ENCODE data around the gene NXF1.

The NXF1 gene

DNA sequence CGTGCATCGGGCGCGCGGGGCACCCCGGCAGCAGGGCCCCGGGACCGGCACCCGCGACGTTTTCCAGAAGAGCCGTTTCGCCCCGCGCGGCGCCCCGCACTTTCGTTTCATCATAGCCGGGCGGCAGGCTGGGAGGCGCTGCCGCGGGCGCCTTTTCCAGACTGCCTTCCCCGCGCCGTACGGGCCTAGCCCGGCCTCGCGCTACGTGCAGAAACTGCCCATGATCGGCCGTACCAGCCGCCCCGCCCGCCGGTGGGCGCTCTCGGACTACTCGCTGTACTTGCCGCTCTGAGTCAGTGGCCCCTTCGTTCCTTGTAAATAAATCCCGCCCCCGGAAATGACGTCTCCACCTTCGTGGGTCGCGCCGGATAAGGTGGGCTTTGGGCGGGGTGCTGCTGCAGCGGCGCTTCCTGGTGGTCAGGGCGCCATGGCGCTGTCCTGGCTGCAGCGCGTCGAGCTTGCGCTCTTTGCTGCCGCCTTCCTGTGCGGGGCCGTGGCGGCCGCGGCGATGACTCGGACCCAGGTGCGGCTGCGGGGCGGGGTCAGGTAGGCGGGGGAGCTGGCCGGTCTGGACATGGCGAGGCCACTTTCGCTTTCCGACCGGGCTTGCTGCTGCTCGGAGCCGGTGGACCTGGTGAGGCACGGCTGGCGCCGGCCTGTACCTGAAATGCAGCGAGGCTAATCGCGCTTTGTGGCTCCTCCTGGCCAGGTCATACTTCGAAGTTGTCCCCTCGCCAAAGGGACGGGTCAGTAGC, 18.1 kb downstream of the NXF1 start, which contains the start of gene TMEM179B (continued):
- TF ChIP-seq ZNF785 (tag by site-specific recombination; IDR thresholded peaks at IDR 0.05) (no peak), ZNF747 (tag by site-specific recombination; IDR thresholded peaks at IDR 0.05) (no peak), ZNF548 (tag by site-specific recombination; IDR thresholded peaks at IDR 0.05) (no peak), ZNF610 (tag by site-specific recombination; IDR thresholded peaks at IDR 0.05; ENCODE audit: borderline replicate concordance) (peak; percentile 87), ZNF274 (IDR thresholded peaks at IDR 0.05; ENCODE audit: low read length) (no peak), ZNF274 (tag by site-specific recombination; IDR thresholded peaks at IDR 0.05; ENCODE audit: borderline replicate concordance) (no peak), ZFP69B (tag by site-specific recombination; IDR thresholded peaks at IDR 0.05) (no peak), ZBTB1 (tag by site-specific recombination; IDR thresholded peaks at IDR 0.05) (no peak), ZNF37A (tag by site-specific recombination; IDR thresholded peaks at IDR 0.05) (no peak), ZNF624 (tag by site-specific recombination; IDR thresholded peaks at IDR 0.05) (no peak), KLF9 (tag by site-specific recombination; IDR thresholded peaks at IDR 0.05; ENCODE audit: low read depth) (peak; percentile 43), ZNF623 (tag by site-specific recombination; IDR thresholded peaks at IDR 0.05) (no peak), MEIS1 (CRISPR knock-in tag; IDR thresholded peaks at IDR 0.05; ENCODE audit: borderline replicate concordance) (no peak), REPIN1 (tag by site-specific recombination; IDR thresholded peaks at IDR 0.05; ENCODE audit: low read depth) (no peak), KLF16 (tag by site-specific recombination; IDR thresholded peaks at IDR 0.05) (no peak), SALL2 (tag by site-specific recombination; IDR thresholded peaks at IDR 0.05; ENCODE audit: borderline replicate concordance) (no peak), ZNF561 (tag by site-specific recombination; IDR thresholded peaks at IDR 0.05; ENCODE audit: borderline replicate concordance) (peak; percentile 89), ZNF677 (tag by site-specific recombination; IDR thresholded peaks at IDR 0.05) (no peak), ZNF521 (tag by site-specific recombination; IDR thresholded peaks at IDR 0.05) (no peak), CTCF (tag by site-specific recombination; IDR thresholded peaks at IDR 0.05) (peak; percentile 97), ZNF560 (tag by site-specific recombination; IDR thresholded peaks at IDR 0.05; ENCODE audit: borderline replicate concordance) (no peak), KLF8 (tag by site-specific recombination; IDR thresholded peaks at IDR 0.05) (peak; percentile 72), ZNF571 (tag by site-specific recombination; IDR thresholded peaks at IDR 0.05) (no peak), SP7 (tag by site-specific recombination; IDR thresholded peaks at IDR 0.05) (peak; percentile 53; the same call in 1 of the 2 replicates), ZNF664 (tag by site-specific recombination; IDR thresholded peaks at IDR 0.05) (no peak), ZNF292 (tag by site-specific recombination; IDR thresholded peaks at IDR 0.05; ENCODE audit: borderline replicate concordance, low read depth) (no peak), ZNF280C (tag by site-specific recombination; IDR thresholded peaks at IDR 0.05) (no peak), ZNF596 (tag by site-specific recombination; IDR thresholded peaks at IDR 0.05) (no peak)
- TF ChIP-seq, protein P1, sequence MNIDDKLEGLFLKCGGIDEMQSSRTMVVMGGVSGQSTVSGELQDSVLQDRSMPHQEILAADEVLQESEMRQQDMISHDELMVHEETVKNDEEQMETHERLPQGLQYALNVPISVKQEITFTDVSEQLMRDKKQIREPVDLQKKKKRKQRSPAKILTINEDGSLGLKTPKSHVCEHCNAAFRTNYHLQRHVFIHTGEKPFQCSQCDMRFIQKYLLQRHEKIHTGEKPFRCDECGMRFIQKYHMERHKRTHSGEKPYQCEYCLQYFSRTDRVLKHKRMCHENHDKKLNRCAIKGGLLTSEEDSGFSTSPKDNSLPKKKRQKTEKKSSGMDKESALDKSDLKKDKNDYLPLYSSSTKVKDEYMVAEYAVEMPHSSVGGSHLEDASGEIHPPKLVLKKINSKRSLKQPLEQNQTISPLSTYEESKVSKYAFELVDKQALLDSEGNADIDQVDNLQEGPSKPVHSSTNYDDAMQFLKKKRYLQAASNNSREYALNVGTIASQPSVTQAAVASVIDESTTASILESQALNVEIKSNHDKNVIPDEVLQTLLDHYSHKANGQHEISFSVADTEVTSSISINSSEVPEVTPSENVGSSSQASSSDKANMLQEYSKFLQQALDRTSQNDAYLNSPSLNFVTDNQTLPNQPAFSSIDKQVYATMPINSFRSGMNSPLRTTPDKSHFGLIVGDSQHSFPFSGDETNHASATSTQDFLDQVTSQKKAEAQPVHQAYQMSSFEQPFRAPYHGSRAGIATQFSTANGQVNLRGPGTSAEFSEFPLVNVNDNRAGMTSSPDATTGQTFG (tag by site-specific recombination; IDR thresholded peaks at IDR 0.05; ENCODE audit: borderline replicate concordance), result no peak
- TF ChIP-seq, protein P2, sequence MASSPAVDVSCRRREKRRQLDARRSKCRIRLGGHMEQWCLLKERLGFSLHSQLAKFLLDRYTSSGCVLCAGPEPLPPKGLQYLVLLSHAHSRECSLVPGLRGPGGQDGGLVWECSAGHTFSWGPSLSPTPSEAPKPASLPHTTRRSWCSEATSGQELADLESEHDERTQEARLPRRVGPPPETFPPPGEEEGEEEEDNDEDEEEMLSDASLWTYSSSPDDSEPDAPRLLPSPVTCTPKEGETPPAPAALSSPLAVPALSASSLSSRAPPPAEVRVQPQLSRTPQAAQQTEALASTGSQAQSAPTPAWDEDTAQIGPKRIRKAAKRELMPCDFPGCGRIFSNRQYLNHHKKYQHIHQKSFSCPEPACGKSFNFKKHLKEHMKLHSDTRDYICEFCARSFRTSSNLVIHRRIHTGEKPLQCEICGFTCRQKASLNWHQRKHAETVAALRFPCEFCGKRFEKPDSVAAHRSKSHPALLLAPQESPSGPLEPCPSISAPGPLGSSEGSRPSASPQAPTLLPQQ (tag by site-specific recombination; IDR thresholded peaks at IDR 0.05), result 0 out of 2 replicates have a peak, but pooled peaks have one; percentile 14
- TF ChIP-seq, protein P3, sequence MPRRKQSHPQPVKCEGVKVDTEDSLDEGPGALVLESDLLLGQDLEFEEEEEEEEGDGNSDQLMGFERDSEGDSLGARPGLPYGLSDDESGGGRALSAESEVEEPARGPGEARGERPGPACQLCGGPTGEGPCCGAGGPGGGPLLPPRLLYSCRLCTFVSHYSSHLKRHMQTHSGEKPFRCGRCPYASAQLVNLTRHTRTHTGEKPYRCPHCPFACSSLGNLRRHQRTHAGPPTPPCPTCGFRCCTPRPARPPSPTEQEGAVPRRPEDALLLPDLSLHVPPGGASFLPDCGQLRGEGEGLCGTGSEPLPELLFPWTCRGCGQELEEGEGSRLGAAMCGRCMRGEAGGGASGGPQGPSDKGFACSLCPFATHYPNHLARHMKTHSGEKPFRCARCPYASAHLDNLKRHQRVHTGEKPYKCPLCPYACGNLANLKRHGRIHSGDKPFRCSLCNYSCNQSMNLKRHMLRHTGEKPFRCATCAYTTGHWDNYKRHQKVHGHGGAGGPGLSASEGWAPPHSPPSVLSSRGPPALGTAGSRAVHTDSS (tag by site-specific recombination; IDR thresholded peaks at IDR 0.05), result no peak

All from HEK293 (cell line).